Liver (tissue), 9 donors: Measurements from ENCODE around the gene TNFRSF11A. TPM values are rescaled to one million over a fixed set of nuclear protein-coding genes. Genes with fewer than 3 reads are reported as not detected.

Experiments used
- DNase-seq: peaks from one replicate; pipeline ENCODE4 v3.0.0-alpha.2; 2017; ENCODE audit warnings: low spot score
- H3K27ac ChIP-seq, 2 donors: one replicate each; pipeline ENCODE4 v1.7.0; 2013; ENCODE audit warnings: inconsistent platforms in 2 of 2, low read length in 2 of 2, control low read depth in 1 of 2, low read depth in 1 of 2, mild to moderate bottlenecking in 1 of 2
- H3K27me3 ChIP-seq, 4 donors: one replicate each; pipeline versions ENCODE4 v1.6.1 to v1.7.0; 2013; ENCODE audit warnings: low read length in 3 of 4, inconsistent platforms in 1 of 4, mild to moderate bottlenecking in 1 of 4, moderate library complexity in 1 of 4; ENCODE audit not compliant: control insufficient read depth in 4 of 4, insufficient read depth in 4 of 4
- H3K36me3 ChIP-seq, 4 donors: one replicate each; pipeline versions ENCODE4 v1.6.1 to v1.7.0; 2013; ENCODE audit warnings: low read length in 3 of 4, mild to moderate bottlenecking in 3 of 4, low read depth in 1 of 4, moderate library complexity in 1 of 4; ENCODE audit not compliant: control insufficient read depth in 4 of 4, insufficient read depth in 3 of 4
- H3K4me1 ChIP-seq, 4 donors: one replicate each; pipeline versions ENCODE4 v1.6.1 to v1.7.0; 2013; ENCODE audit warnings: low read length in 3 of 4, mild to moderate bottlenecking in 3 of 4, moderate library complexity in 1 of 4; ENCODE audit not compliant: control insufficient read depth in 4 of 4, insufficient read depth in 4 of 4
- H3K4me3 ChIP-seq, 3 donors: one replicate each; pipeline versions ENCODE4 v1.6.1 to v1.7.0; 2013; ENCODE audit warnings: low read length in 3 of 3, control low read depth in 1 of 3, low read depth in 1 of 3, mild to moderate bottlenecking in 1 of 3
- H3K9ac ChIP-seq, 2 donors: one replicate each; pipeline ENCODE4 v1.7.0; 2013; ENCODE audit warnings: low read length in 2 of 2, mild to moderate bottlenecking in 2 of 2, moderate library complexity in 2 of 2, control low read depth in 1 of 2, low read depth in 1 of 2
- H3K9me3 ChIP-seq, 4 donors: one replicate each; pipeline versions ENCODE4 v1.6.1 to v1.7.0; 2013; ENCODE audit warnings: low read length in 3 of 4; ENCODE audit not compliant: control insufficient read depth in 4 of 4
- CTCF ChIP-seq: fragments of 150-350 bp; IDR thresholded peaks from 2 replicates; pipeline ENCODE4 v1.5.1; 2017; ENCODE audit warnings: improper control_type of control experiment, low read depth, low read length; ENCODE audit not compliant: missing input control
- FOXA1 ChIP-seq: IDR thresholded peaks from 2 replicates; pipeline ENCODE4 v1.6.1; 2016; ENCODE audit warnings: antibody characterized with exemption
- FOXA2 ChIP-seq: IDR thresholded peaks from 2 replicates; pipeline ENCODE4 v1.6.1; 2016; ENCODE audit warnings: antibody characterized with exemption
- GABPA ChIP-seq, 2 donors: IDR thresholded peaks in 1 of 2; conservative IDR thresholded peaks in 1 of 2; 2 replicates each; pipeline ENCODE4 v1.6.1; 2016; ENCODE audit warnings: antibody characterized with exemption in 2 of 2, mild to moderate bottlenecking in 1 of 2, moderate library complexity in 1 of 2
- HNF4A ChIP-seq, 2 donors: conservative IDR thresholded peaks; 2 replicates each; pipeline ENCODE4 v1.6.1; 2016; ENCODE audit warnings: antibody characterized with exemption in 2 of 2, mild to moderate bottlenecking in 2 of 2
- HNF4G ChIP-seq: IDR thresholded peaks from 2 replicates; pipeline ENCODE4 v1.6.1; 2016; ENCODE audit warnings: antibody characterized with exemption
- JUND ChIP-seq, 2 donors: IDR thresholded peaks; 2 replicates each; pipeline ENCODE4 v1.6.1; 2016; ENCODE audit warnings: antibody characterized with exemption in 2 of 2
- NR2F2 ChIP-seq: IDR thresholded peaks from 2 replicates; pipeline ENCODE4 v1.6.1; 2016; ENCODE audit warnings: antibody characterized with exemption
- RAD21 ChIP-seq, 2 donors: IDR thresholded peaks; 2 replicates each; pipeline ENCODE4 v1.6.1; 2016; ENCODE audit warnings: antibody characterized with exemption in 2 of 2, mild to moderate bottlenecking in 2 of 2
- RXRA ChIP-seq, 2 donors: IDR thresholded peaks; 2 replicates each; pipeline ENCODE4 v1.6.1; 2017 to 2018; ENCODE audit warnings: antibody characterized with exemption in 2 of 2, mild to moderate bottlenecking in 1 of 2
- TAF1 ChIP-seq: conservative IDR thresholded peaks from 2 replicates; pipeline ENCODE4 v1.6.1; 2016; ENCODE audit warnings: antibody characterized with exemption, mild to moderate bottlenecking
- WGBS: extraction: QIAGEN DNeasy Blood & Tissue Kit; methylation state at CpG from one replicate; pipeline ENCODE4 v1.1.7; 2013; 5-methylcytosine and 5-hydroxymethylcytosine counted together
- polyA plus RNA-seq, 2 donors: library from polyadenylated mRNA; stranded (reverse) in 1 of 2; unstranded in 1 of 2; fragments of 200-250 nt in 1 of 2; fragments of >200 nt in 1 of 2; fragmentation: Nextera tagmentation in 1 of 2; extraction: Ambion mirVana in 1 of 2; gene quantifications; one replicate each; pipeline versions ENCODE4 v1.2.1 to v1.2.3, GENCODE V29; 2013 to 2015
- total RNA-seq, 2 donors: library from RNA; depleted of rRNA; stranded (reverse); fragments of >200 nt; gene quantifications; one replicate each; pipeline ENCODE4 v1.2.3, GENCODE V29; 2014
- TF ChIP-seq, protein P1 (sequence below): IDR thresholded peaks from 2 replicates; pipeline ENCODE4 v1.6.1; 2016; ENCODE audit warnings: antibody characterized with exemption, mild to moderate bottlenecking
- TF ChIP-seq, protein P2 (sequence below): IDR thresholded peaks from 2 replicates; pipeline ENCODE4 v1.6.1; 2016; ENCODE audit warnings: antibody characterized with exemption
- TF ChIP-seq, protein P3 (sequence below): IDR thresholded peaks from 2 replicates; pipeline ENCODE4 v1.6.1; 2016; ENCODE audit warnings: antibody characterized with exemption
- donor health status: healthy.
- donor health status: healthy.
- donor health status: healthy.
- donor health status: healthy.
- donor health status: healthy.

TNFRSF11A gene
- total and polyA plus RNA-seq, 4 donors, result 0.32 to 1.8 (median 0.90) TPM

- H3K4me1 ChIP-seq, result peaks cover 0 to 5% (median 2%) of the 10 kb centered on the region in 4 donors
- no peak for DNase-seq
- TF ChIP-seq, protein P1, sequence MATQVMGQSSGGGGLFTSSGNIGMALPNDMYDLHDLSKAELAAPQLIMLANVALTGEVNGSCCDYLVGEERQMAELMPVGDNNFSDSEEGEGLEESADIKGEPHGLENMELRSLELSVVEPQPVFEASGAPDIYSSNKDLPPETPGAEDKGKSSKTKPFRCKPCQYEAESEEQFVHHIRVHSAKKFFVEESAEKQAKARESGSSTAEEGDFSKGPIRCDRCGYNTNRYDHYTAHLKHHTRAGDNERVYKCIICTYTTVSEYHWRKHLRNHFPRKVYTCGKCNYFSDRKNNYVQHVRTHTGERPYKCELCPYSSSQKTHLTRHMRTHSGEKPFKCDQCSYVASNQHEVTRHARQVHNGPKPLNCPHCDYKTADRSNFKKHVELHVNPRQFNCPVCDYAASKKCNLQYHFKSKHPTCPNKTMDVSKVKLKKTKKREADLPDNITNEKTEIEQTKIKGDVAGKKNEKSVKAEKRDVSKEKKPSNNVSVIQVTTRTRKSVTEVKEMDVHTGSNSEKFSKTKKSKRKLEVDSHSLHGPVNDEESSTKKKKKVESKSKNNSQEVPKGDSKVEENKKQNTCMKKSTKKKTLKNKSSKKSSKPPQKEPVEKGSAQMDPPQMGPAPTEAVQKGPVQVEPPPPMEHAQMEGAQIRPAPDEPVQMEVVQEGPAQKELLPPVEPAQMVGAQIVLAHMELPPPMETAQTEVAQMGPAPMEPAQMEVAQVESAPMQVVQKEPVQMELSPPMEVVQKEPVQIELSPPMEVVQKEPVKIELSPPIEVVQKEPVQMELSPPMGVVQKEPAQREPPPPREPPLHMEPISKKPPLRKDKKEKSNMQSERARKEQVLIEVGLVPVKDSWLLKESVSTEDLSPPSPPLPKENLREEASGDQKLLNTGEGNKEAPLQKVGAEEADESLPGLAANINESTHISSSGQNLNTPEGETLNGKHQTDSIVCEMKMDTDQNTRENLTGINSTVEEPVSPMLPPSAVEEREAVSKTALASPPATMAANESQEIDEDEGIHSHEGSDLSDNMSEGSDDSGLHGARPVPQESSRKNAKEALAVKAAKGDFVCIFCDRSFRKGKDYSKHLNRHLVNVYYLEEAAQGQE, result no peak
- TF ChIP-seq TAF1, result no peak
- TF ChIP-seq RXRA (IDR thresholded peaks at IDR 0.05), result no peak
- TF ChIP-seq FOXA1, result no peak
- TF ChIP-seq CTCF, result no peak
- TF ChIP-seq, protein P2, sequence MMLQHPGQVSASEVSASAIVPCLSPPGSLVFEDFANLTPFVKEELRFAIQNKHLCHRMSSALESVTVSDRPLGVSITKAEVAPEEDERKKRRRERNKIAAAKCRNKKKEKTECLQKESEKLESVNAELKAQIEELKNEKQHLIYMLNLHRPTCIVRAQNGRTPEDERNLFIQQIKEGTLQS, result no peak
- TF ChIP-seq FOXA2, result no peak
- no peak for TF ChIP-seq HNF4G
- TF ChIP-seq NR2F2, result no peak
- TF ChIP-seq, protein P3, sequence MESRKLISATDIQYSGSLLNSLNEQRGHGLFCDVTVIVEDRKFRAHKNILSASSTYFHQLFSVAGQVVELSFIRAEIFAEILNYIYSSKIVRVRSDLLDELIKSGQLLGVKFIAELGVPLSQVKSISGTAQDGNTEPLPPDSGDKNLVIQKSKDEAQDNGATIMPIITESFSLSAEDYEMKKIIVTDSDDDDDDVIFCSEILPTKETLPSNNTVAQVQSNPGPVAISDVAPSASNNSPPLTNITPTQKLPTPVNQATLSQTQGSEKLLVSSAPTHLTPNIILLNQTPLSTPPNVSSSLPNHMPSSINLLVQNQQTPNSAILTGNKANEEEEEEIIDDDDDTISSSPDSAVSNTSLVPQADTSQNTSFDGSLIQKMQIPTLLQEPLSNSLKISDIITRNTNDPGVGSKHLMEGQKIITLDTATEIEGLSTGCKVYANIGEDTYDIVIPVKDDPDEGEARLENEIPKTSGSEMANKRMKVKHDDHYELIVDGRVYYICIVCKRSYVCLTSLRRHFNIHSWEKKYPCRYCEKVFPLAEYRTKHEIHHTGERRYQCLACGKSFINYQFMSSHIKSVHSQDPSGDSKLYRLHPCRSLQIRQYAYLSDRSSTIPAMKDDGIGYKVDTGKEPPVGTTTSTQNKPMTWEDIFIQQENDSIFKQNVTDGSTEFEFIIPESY, result no peak
- TF ChIP-seq JUND (IDR thresholded peaks at IDR 0.05), result no peak
- no peak for TF ChIP-seq GABPA (IDR thresholded peaks at IDR 0.05 in 1 of 2, conservative IDR thresholded peaks at IDR 0.05 in 1 of 2)
- no peak overlapping the region for H3K9ac ChIP-seq
- H3K36me3 ChIP-seq, result peaks cover 3 to 12% (median 9%) of the 10 kb centered on the region in 4 donors
- no peaks in the 10 kb centered on the region for H3K9me3 ChIP-seq
- H3K27me3 ChIP-seq, result no peaks in the 10 kb centered on the region
- WGBS, result 89% methylated on average over 6 of the region's 6 CpGs
- H3K4me3 ChIP-seq, result no peak overlapping the region
- H3K27ac ChIP-seq, result no peak overlapping the region
Observed at GRCh38 chr18:62280058-62280457, 45.1 kb upstream of the TNFRSF11A start.

DNA sequence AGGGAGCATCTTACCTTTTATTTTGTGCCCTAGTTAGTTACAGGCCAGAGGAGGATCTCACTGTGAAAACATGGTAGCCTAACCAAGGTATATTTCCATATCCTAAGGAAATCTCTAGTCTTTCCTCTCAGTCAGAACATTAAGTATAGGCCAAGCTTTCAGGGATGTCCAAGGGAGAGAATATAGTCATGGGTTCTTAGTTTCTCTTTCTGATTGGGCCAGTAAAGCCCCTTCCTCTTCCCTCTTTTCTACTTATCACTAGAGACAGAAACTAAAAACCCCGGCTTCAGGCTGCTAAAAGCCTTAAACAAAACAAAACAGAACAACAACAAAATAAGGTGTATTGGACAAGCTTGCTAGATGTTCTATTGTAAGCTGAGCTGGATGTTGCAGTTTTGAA, 44.3 kb upstream of the TNFRSF11A start:
- no peak for DNase-seq
- 83% methylated on average over 1 of the region's 1 CpG for WGBS
- Histone ChIP-seq H3K4me1 (peaks cover 0 to 5% (median 2%) of the 10 kb centered on the region in 4 donors), H3K4me3 (no peak overlapping the region), H3K27ac (no peak overlapping the region), H3K9ac (no peak overlapping the region), H3K27me3 (no peaks in the 10 kb centered on the region), H3K36me3 (peaks cover 3 to 15% (median 12%) of the 10 kb centered on the region in 4 donors), H3K9me3 (no peaks in the 10 kb centered on the region)
- TF ChIP-seq HNF4G, result no peak
- no peak for TF ChIP-seq NR2F2
- no peak for TF ChIP-seq TAF1
- TF ChIP-seq FOXA2, result no peak
- TF ChIP-seq, protein P1, result no peak
- TF ChIP-seq HNF4A (conservative IDR thresholded peaks at IDR 0.05), result no peak
- no peak for TF ChIP-seq RAD21 (IDR thresholded peaks at IDR 0.05)
- TF ChIP-seq, protein P3, result no peak
- no peak for TF ChIP-seq JUND (IDR thresholded peaks at IDR 0.05)
